Vagina (tissue), 2 donors: ENCODE data around the gene RPAP2.
"Not testable (repeated sequence)": the region's sequence is repeated elsewhere in the genome, so short reads cannot be mapped to it uniquely, and the experiment has no call there.

ENCODE experiments used
- POLR2A ChIP-seq, 2 donors: fragments of 450-650 bp; IDR thresholded peaks; one replicate each; pipeline ENCODE4 v1.6.1; 2017; ENCODE audit warnings: antibody characterized with exemption in 2 of 2, mild to moderate bottlenecking in 2 of 2, moderate library complexity in 2 of 2
- POLR2AphosphoS5 ChIP-seq, 2 donors: sonication (generic); formaldehyde crosslinking; IDR thresholded peaks; one replicate each; pipeline ENCODE4 v1.9.0; 2017; ENCODE audit warnings: antibody characterized with exemption in 2 of 2, mild to moderate bottlenecking in 2 of 2, low read depth in 1 of 2; ENCODE audit not compliant: insufficient read depth in 1 of 2
- TF ChIP-seq, protein P1 (sequence below), 3 experiments: fragments of 450-650 bp in 2 of 3; fragments of 200-600 bp in 1 of 3; sonication (generic) in 1 of 3; IDR thresholded peaks; one replicate each; pipeline ENCODE4 v1.5.1; 2017 to 2019; ENCODE audit warnings: antibody characterized with exemption in 3 of 3, mild to moderate bottlenecking in 2 of 3, moderate library complexity in 2 of 3

DNA sequence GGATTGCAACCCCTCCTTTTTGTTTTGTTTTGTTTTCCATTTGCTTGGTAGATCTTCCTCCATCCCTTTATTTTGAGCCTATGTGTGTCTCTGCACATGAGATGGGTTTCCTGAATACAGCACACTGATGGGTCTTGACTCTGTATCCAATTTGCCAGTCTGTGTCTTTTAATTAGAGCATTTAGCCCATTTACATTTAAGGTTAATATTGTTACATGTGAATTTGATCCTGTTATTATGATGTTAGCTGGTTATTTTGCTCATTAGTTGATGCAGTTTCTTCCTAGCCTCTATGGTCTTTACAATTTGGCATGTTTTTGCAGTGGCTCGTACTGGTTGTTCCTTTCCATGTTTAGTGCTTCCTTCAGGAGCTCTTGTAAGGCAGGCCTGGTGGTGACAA is 135.7 kb downstream of the RPAP2 start:
- TF ChIP-seq, protein P1, sequence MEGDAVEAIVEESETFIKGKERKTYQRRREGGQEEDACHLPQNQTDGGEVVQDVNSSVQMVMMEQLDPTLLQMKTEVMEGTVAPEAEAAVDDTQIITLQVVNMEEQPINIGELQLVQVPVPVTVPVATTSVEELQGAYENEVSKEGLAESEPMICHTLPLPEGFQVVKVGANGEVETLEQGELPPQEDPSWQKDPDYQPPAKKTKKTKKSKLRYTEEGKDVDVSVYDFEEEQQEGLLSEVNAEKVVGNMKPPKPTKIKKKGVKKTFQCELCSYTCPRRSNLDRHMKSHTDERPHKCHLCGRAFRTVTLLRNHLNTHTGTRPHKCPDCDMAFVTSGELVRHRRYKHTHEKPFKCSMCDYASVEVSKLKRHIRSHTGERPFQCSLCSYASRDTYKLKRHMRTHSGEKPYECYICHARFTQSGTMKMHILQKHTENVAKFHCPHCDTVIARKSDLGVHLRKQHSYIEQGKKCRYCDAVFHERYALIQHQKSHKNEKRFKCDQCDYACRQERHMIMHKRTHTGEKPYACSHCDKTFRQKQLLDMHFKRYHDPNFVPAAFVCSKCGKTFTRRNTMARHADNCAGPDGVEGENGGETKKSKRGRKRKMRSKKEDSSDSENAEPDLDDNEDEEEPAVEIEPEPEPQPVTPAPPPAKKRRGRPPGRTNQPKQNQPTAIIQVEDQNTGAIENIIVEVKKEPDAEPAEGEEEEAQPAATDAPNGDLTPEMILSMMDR (IDR thresholded peaks at IDR 0.05) = not testable (repeated sequence)
- not testable (repeated sequence) for TF ChIP-seq POLR2A (IDR thresholded peaks at IDR 0.05); POLR2AphosphoS5 (IDR thresholded peaks at IDR 0.05; ENCODE audit: insufficient read depth in 1 of 2, low read depth in 1 of 2)
